ENCODE data around the gene TNS3.

TNS3 gene

GRCh38 chr7:47518827-47519226 is 63.1 kb downstream of the TNS3 start:
- no peak for DNase-seq

- DNase-seq: no peak
These were observed 64.0 kb downstream of the TNS3 start for GRCh38 chr7:47517821-47518480.

GRCh38 chr7:47516985-47517600 is 64.8 kb downstream of the TNS3 start:
- DNase-seq: no peak

- DNase-seq: no peak
These were observed 65.5 kb downstream of the TNS3 start for GRCh38 chr7:47516386-47516785.

GRCh38 chr7:47515305-47515834 is 66.5 kb downstream of the TNS3 start:
- DNase-seq: no peak

- DNase-seq: no peak
These were observed 67.1 kb downstream of the TNS3 start for GRCh38 chr7:47514818-47515217.

- no peak for DNase-seq
These were observed 67.5 kb downstream of the TNS3 start for GRCh38 chr7:47514367-47514766.

GRCh38 chr7:47513741-47514241 is 68.1 kb downstream of the TNS3 start:
- no peak for DNase-seq

- no peak for DNase-seq
These were observed 69.3 kb downstream of the TNS3 start for GRCh38 chr7:47512481-47513176.

GRCh38 chr7:47511699-47512370 is 70.1 kb downstream of the TNS3 start:
- no peak for DNase-seq

GRCh38 chr7:47510786-47511185 is 71.1 kb downstream of the TNS3 start:
- DNase-seq: no peak

GRCh38 chr7:47510192-47510591 is 71.7 kb downstream of the TNS3 start:
- no peak for DNase-seq

GRCh38 chr7:47509571-47509970 is 72.3 kb downstream of the TNS3 start:
- DNase-seq: no peak

GRCh38 chr7:47508389-47509380 is 73.2 kb downstream of the TNS3 start:
- DNase-seq: no peak

GRCh38 chr7:47507522-47507921 is 74.4 kb downstream of the TNS3 start:
- no peak for DNase-seq

- DNase-seq: no peak
These were observed 75.2 kb downstream of the TNS3 start for GRCh38 chr7:47506382-47507339.

GRCh38 chr7:47505312-47506007 is 76.5 kb downstream of the TNS3 start:
- no peak for DNase-seq

- no peak for DNase-seq
These were observed 77.2 kb downstream of the TNS3 start for GRCh38 chr7:47504551-47505311.

GRCh38 chr7:47503281-47503680 is 78.6 kb downstream of the TNS3 start:
- no peak for DNase-seq

Data from GF-D8 (cell line).